ENCODE measurements around the gene DLEC1.

DNA sequence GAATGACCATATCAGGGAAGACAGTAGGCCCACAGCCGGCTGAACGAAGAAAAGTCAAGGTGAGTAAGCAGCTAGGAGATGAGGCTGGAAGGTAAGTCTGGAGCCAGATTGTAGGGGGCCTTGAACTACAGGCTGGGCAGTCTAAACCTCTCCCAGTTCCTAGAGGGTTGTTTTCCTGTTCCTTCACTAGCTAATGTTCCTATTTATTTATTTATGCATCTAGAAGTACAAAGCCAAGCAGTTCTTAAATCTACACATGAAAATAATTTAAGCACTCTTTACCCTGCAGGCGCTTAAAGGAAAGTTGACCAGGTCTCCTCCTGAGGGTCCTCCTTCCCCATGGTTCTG is 94.2 kb downstream of the DLEC1 start:
- no peak for TF ChIP-seq POLR2A (IDR thresholded peaks at IDR 0.05)
- TF ChIP-seq, protein P1, sequence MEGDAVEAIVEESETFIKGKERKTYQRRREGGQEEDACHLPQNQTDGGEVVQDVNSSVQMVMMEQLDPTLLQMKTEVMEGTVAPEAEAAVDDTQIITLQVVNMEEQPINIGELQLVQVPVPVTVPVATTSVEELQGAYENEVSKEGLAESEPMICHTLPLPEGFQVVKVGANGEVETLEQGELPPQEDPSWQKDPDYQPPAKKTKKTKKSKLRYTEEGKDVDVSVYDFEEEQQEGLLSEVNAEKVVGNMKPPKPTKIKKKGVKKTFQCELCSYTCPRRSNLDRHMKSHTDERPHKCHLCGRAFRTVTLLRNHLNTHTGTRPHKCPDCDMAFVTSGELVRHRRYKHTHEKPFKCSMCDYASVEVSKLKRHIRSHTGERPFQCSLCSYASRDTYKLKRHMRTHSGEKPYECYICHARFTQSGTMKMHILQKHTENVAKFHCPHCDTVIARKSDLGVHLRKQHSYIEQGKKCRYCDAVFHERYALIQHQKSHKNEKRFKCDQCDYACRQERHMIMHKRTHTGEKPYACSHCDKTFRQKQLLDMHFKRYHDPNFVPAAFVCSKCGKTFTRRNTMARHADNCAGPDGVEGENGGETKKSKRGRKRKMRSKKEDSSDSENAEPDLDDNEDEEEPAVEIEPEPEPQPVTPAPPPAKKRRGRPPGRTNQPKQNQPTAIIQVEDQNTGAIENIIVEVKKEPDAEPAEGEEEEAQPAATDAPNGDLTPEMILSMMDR (IDR thresholded peaks at IDR 0.05): no peak
